Gastrocnemius medialis (tissue), 4 donors: ENCODE measurements around the gene FCRLB. TPM values are rescaled to one million over a fixed set of nuclear protein-coding genes. Genes with fewer than 3 reads are reported as not detected.

Experiments used
- ATAC-seq, 2 donors: fragments of 150-250 bp; one replicate each; pipeline ENCODE4 v1.9.1; 2016
- DNase-seq, 2 donors: peaks; one replicate each; pipeline ENCODE4 v3.0.0-alpha.2; 2019
- H3K27ac ChIP-seq, 4 donors: fragments of 200-600 bp; sonication (generic); 1 replicate in 1 of 4; 2 replicates in 3 of 4; pipeline ENCODE4 v1.5.1; 2016 to 2018; ENCODE audit warnings: mild to moderate bottlenecking in 2 of 4, moderate library complexity in 1 of 4
- H3K27me3 ChIP-seq, 3 donors: fragments of 200-600 bp; sonication (generic) in 2 of 3; 1 replicate in 1 of 3; 2 replicates in 2 of 3; pipeline versions ENCODE4 v1.5.1 to v1.6.0; 2016 to 2019; ENCODE audit warnings: mild to moderate bottlenecking in 1 of 3, moderate library complexity in 1 of 3
- H3K36me3 ChIP-seq, 2 donors: fragments of 200-600 bp; sonication (generic) in 1 of 2; one replicate each; pipeline ENCODE4 v1.5.1; 2017 to 2018
- H3K4me1 ChIP-seq, 2 donors: fragments of 200-600 bp; sonication (generic) in 1 of 2; one replicate each; pipeline ENCODE4 v1.5.1; 2016 to 2017; ENCODE audit warnings: mild to moderate bottlenecking in 2 of 2
- H3K4me3 ChIP-seq, 4 donors: fragments of 200-600 bp; sonication (generic) in 3 of 4; 1 replicate in 1 of 4; 2 replicates in 3 of 4; pipeline ENCODE4 v1.5.1; 2016 to 2019; ENCODE audit warnings: mild to moderate bottlenecking in 2 of 4
- H3K9me3 ChIP-seq, 3 donors: fragments of 200-600 bp; sonication (generic) in 2 of 3; 1 replicate in 1 of 3; 2 replicates in 2 of 3; pipeline ENCODE4 v1.5.1; 2016 to 2019
- CTCF ChIP-seq, 5 experiments: fragments of 450-650 bp in 3 of 5; fragments of 200-600 bp in 2 of 5; sonication (generic) in 2 of 5; IDR thresholded peaks in 4 of 5; conservative IDR thresholded peaks in 1 of 5; 1 replicate in 4 of 5; 2 replicates in 1 of 5; pipeline ENCODE4 v1.5.1; 2016 to 2019; ENCODE audit warnings: antibody characterized with exemption in 5 of 5, mild to moderate bottlenecking in 3 of 5, moderate library complexity in 3 of 5
- POLR2A ChIP-seq, 2 donors: fragments of 450-650 bp; IDR thresholded peaks; one replicate each; pipeline ENCODE4 v1.6.1; 2017; ENCODE audit warnings: antibody characterized with exemption in 2 of 2, mild to moderate bottlenecking in 2 of 2, moderate library complexity in 2 of 2
- in situ Hi-C, 4 donors: fragments of 200-750 bp; cut with MboI; loops; one replicate each; pipeline versions ENCODE4 v1.15.0 to v1.8.0; 2017; ENCODE audit warnings: low sequenced_read_pairs in 4 of 4
- intact Hi-C: fragments of 100-400 bp; cut with DNase I; formaldehyde crosslinking; loops from one replicate; pipeline ENCODE4 v1.15.1; 2023; ENCODE audit warnings: low total_unique reads
- total RNA-seq, 4 donors: library from RNA; depleted of rRNA; stranded (reverse); fragments of >200 nt; gene quantifications; one replicate each; pipeline versions ENCODE4 v1.1.0 to v1.2.3, GENCODE V29; 2016

Gene FCRLB
- total RNA-seq, 4 donors from 2014 or later: not detected

DNA sequence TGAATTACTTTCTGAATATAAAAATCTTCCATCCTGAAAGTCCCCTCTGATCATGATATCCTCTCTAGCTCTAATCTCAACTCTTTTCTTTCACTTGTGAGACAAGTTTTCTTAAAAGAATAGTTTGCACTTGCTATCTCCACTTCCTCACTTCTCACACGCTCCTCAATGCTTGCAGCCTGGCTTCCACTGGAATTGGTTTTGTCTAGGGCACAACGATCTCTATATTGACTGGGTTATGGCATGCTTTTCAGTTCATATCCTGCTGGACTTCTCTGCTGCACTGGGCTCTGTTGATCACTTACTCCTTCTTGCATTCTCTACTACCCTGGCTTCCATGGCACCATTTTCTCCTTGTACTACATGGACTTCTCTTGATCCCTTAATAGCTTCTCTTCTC is 13.8 kb upstream of the FCRLB start:
- intact Hi-C loops: no loop called here
- Histone ChIP-seq H3K27ac (peak overlapping the region in 1 of 4 donors; percentile 59), H3K9me3 (no peaks in the 10 kb centered on the region), H3K4me3 (no peak overlapping the region), H3K36me3 (no peaks in the 10 kb centered on the region), H3K27me3 (no peaks in the 10 kb centered on the region), H3K4me1 (no peaks in the 10 kb centered on the region)
- DNase-seq (no peak), ATAC-seq (no peak)
- in situ Hi-C loops: no loop called here
- TF ChIP-seq CTCF (IDR thresholded peaks at IDR 0.05 in 4 of 5, conservative IDR thresholded peaks at IDR 0.05 in 1 of 5) (no peak), POLR2A (IDR thresholded peaks at IDR 0.05) (no peak)

DNA sequence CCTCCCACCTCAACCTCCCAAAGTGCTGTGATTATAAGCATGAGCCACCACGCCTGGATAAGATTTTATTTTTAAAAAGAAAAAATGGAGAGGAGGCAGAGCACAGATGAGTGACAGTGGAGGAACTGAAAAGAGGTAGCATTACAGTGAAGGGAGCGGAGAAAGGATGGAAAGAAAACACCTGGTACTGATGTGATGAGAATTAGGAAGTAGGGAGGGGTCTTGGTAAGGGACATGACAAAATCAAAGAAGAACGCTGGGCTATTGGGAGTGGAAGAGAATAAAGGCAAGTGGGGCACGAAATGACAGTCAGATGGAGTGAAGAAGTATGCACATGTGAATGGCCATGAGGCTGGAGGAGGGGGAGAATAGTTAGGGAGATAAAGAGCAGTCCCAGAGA is 12.0 kb upstream of the FCRLB start:
- TF ChIP-seq POLR2A (IDR thresholded peaks at IDR 0.05): no peak
- no peak for TF ChIP-seq CTCF (IDR thresholded peaks at IDR 0.05 in 4 of 5, conservative IDR thresholded peaks at IDR 0.05 in 1 of 5)
- in situ Hi-C loops: no loop called here
- Histone ChIP-seq H3K4me1 (no peaks in the 10 kb centered on the region), H3K27me3 (no peaks in the 10 kb centered on the region), H3K27ac (no peak overlapping the region), H3K4me3 (no peak overlapping the region), H3K36me3 (no peaks in the 10 kb centered on the region), H3K9me3 (no peaks in the 10 kb centered on the region)
- ATAC-seq (no peak), DNase-seq (no peak)
- intact Hi-C loops: no loop called here

- H3K27me3 ChIP-seq: no peaks in the 10 kb centered on the region
- no peaks in the 10 kb centered on the region for H3K36me3 ChIP-seq
- no peaks in the 10 kb centered on the region for H3K4me1 ChIP-seq
- H3K4me3 ChIP-seq: no peak overlapping the region
- no peaks in the 10 kb centered on the region for H3K9me3 ChIP-seq
- intact Hi-C loops: no loop called here
- TF ChIP-seq POLR2A (IDR thresholded peaks at IDR 0.05) (no peak), CTCF (IDR thresholded peaks at IDR 0.05 in 4 of 5, conservative IDR thresholded peaks at IDR 0.05 in 1 of 5) (no peak)
- H3K27ac ChIP-seq: no peak overlapping the region
- in situ Hi-C loops: no loop called here
- DNase-seq (no peak), ATAC-seq (no peak)
Observed at GRCh38 chr1:161710560-161710959, 10.8 kb upstream of the FCRLB start.

DNA sequence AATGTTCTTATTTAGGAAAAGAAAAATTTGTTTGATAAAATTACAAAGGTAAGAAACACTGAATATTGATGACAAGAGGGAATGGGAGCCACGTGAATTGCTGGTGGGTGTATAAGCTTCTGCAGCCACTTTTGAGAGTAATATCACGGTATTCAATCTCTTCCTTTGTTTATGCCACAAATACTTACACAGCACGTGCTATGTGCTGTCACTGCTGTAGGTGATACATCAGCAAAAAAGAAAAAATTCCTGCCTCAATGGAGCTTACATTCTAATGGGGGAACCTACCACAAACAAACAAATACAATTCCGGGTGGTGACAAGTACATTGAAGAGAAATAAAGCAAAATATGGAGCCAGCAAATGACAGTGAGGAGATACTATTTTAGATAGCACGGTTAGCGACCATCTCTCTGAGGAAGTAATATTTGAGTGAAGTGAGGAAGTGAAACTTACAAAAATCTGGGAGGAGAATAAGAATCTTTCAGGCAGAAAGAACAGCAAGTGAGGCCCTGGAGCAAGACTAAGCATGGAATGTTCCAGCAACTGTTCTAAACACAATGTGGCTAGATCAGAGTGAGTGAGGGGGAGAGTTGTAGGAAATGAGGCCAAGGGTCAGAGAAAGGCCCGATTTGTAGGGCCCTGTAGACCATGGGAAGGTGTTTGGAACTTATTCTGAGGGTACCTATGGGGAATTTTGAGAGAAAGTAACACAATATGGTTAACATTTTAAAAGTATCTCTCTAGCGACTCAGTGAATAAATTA is 2.6 kb upstream of the FCRLB start:
- no peak for ATAC-seq
- no peak overlapping the region for H3K4me3 ChIP-seq
- DNase-seq: no peak
- H3K4me1 ChIP-seq: no peaks in the 10 kb centered on the region
- peaks cover 0 to 9% (median 6%) of the 10 kb centered on the region in 3 donors for H3K27me3 ChIP-seq
- no peak for TF ChIP-seq CTCF (IDR thresholded peaks at IDR 0.05 in 4 of 5, conservative IDR thresholded peaks at IDR 0.05 in 1 of 5)
- no peaks in the 10 kb centered on the region for H3K36me3 ChIP-seq
- H3K9me3 ChIP-seq: no peaks in the 10 kb centered on the region
- intact Hi-C loops (no loop called here), in situ Hi-C loops (no loop called here)
- H3K27ac ChIP-seq: no peak overlapping the region

- ATAC-seq (no peak), DNase-seq (no peak)
- in situ Hi-C loops: no loop called here
- no peak overlapping the region for H3K4me3 ChIP-seq
- no peaks in the 10 kb centered on the region for H3K4me1 ChIP-seq
- no peak overlapping the region for H3K27ac ChIP-seq
- intact Hi-C loops: no loop called here
- H3K9me3 ChIP-seq: no peaks in the 10 kb centered on the region
- no peak for TF ChIP-seq CTCF (IDR thresholded peaks at IDR 0.05 in 4 of 5, conservative IDR thresholded peaks at IDR 0.05 in 1 of 5)
- no peaks in the 10 kb centered on the region for H3K36me3 ChIP-seq
- peaks cover 0 to 9% (median 6%) of the 10 kb centered on the region in 3 donors for H3K27me3 ChIP-seq
Observed at GRCh38 chr1:161719325-161719611, 2.1 kb upstream of the FCRLB start.
